ENCODE measurements around the gene CEACAM20. TPM values are rescaled to one million over a fixed set of nuclear protein-coding genes. Genes with fewer than 3 reads are reported as not detected.
"Not testable (repeated sequence)": the region's sequence is repeated elsewhere in the genome, so short reads cannot be mapped to it uniquely, and the experiment has no call there.

Gene CEACAM20
- total RNA-seq, 2 experiments from 2014 or later, result not detected

DNA sequence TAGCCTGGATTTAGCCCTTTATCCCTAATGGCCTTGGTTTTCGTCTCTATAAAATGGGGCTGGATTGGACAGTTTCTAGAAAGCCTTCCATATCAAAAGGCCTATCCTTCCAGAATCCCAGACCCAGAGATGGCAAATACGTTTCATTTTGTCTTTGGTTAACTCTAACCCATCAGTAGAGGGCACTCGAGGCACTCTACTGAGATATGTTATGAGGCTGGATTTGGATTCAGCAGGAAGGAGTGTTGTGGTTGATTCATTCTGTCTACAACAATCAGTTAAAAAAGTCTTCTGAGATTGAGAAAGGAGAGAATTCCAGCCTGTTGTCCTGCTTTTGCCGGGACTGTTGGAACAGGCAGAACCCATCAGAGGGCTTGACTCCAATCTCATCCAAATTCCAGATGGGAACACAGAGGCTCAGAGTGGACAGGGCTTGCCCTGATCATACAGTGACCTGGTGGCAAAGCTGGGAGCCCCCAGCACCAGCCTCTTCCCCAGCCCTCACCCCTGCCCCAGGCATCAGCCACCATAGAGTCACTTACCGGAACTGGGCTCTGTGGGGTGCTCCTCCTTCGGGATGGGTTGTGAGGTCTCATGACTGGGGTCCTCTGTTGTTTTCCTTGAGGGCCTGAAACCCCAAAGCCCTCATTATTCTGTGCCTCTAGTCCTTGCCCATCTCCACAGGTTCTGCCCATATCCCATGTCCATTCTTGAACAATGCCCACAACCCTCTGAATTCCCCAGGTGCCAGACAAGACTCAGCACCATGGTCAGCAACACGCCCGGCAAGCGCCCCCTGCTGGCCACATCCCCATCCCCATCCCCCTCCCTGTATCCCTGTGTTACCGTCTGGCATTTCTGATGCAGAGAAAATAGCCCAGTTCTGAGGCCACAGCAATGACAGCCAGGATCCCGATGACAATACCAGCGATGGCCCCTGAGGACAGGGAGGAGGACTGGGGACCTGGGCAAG is 16.9 kb downstream of the CEACAM20 start:
- POLR2A ChIA-PET, result no interaction called here
- peak; percentile 41 for DNase-seq
- ATAC-seq, result no peak
- CTCF ChIA-PET, result no interaction called here
- Mint-ChIP-seq H3K4me1 (ENCODE audit: low read depth) (no peaks in the 10 kb centered on the region), H3K27me3 (ENCODE audit: low read depth) (peaks cover 6% of the 10 kb centered on the region), H3K27ac (no peak overlapping the region), H3K9me3 (ENCODE audit: insufficient read depth) (peaks cover 12% of the 10 kb centered on the region), H3K4me3 (no peak overlapping the region), H3K36me3 (ENCODE audit: low read depth) (peaks cover 2% of the 10 kb centered on the region)

DNA sequence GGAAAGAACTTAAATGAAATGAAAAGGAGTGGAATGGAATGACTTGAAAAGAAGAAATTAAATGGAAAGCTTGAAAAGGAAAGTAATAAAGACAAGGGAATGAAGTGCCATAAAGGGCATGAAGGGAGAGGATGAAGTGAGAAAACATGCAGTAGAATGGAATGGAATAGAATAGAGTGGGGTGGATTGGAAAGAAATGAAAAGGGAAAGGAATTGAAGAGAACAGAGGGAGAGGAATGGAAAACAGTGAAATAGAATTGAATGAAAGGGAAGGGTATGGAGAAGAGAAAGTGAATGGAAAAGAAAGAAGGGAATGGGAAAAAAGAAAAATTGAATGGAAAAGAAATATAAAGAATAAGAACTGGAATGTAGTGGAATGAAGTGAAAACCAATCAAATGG is 20.0 kb downstream of the CEACAM20 start:
- CTCF ChIA-PET, result no interaction called here

DNA sequence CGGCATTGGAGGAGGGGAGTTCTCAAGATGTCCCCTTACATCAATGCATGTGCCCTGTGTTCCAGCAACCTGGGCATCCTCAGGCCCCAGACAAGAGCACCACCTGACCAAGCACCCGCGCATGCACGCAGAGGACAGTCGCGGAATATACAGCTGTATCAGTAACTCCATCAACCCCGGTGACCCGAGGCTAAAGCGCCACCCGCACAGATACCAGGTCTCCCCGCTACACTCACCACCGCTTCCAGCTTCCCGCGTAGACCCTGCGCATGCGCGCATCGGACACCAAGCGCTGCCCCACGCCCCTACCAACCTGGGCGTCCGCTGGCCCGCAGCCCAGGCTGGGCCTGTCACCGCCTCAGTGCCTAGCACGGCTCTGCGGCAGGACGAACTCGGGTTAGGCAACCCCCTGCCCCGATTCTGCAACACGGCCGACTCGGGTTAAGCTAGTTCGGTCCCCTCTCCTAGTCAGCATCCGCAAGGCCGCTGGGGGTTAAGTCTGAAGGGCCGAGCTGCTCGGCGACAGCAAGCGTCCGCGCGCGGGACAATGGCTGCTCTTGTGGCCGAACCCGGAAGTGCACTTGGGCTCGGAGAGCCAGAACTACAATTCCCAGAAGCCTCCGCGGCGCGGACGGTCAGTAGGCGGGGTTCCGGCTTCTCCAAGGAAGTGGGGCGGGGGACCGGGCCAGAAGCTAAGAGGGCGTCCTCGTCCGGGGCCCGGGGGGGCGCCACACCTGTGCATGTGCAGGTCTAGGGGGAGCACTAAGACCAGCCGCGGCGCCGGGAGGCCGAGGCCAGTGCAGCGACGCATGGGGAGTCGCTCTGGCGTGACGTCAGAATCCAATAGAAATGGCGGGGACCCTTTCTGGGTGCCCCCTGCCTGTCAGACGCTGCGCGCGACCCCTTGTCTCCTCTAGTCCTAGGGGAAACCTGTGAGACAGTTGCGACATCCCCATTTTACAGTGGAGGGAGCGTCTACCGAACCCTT is 29.2 kb downstream of the CEACAM20 start, which contains the start of gene ZNF180:
Gene ZNF180 (minus strand): TSS at position 561 of the 988 bp plus-strand sequence. CDS start 3,188 bp downstream, outside the sequence.
- Mint-ChIP-seq H3K9me3 (ENCODE audit: insufficient read depth) (peaks cover 61% of the 10 kb centered on the region), H3K36me3 (ENCODE audit: low read depth) (peaks cover 57% of the 10 kb centered on the region), H3K27me3 (ENCODE audit: low read depth) (peaks cover 2% of the 10 kb centered on the region), H3K4me1 (ENCODE audit: low read depth) (peaks cover 35% of the 10 kb centered on the region), H3K27ac (peak within 1 kb of the TSS; percentile 87), H3K4me3 (peak within 1 kb of the TSS; percentile 93)
- POLR2A ChIA-PET, result interaction anchor here (0.6 to 1.2 kb wide), 10 partner anchors 9 to 921 kb away, joined by 3 to 5 read pairs (median 3); partner anchors contain the start of genes ZNF226, ZNF227 and ZNF233
- CTCF ChIA-PET, result interaction anchor here (0.7 to 1.2 kb wide), 3 partner anchors 9 to 73 kb away, joined by 3 to 4 read pairs (median 4); no protein-coding TSS in a partner anchor
- ATAC-seq (peak; percentile 91), DNase-seq (peak; percentile 97)

More for the DNA sequence above, 20.0 kb downstream of the CEACAM20 start:
- Mint-ChIP-seq H3K4me3 (no peak overlapping the region), H3K27me3 (ENCODE audit: low read depth) (peaks cover 12% of the 10 kb centered on the region), H3K9me3 (ENCODE audit: insufficient read depth) (peaks cover 27% of the 10 kb centered on the region), H3K4me1 (ENCODE audit: low read depth) (no peaks in the 10 kb centered on the region), H3K27ac (no peak overlapping the region), H3K36me3 (ENCODE audit: low read depth) (peaks cover 2% of the 10 kb centered on the region)
- no peak for ATAC-seq
- no peak for DNase-seq
- POLR2A ChIA-PET, result no interaction called here

DNA sequence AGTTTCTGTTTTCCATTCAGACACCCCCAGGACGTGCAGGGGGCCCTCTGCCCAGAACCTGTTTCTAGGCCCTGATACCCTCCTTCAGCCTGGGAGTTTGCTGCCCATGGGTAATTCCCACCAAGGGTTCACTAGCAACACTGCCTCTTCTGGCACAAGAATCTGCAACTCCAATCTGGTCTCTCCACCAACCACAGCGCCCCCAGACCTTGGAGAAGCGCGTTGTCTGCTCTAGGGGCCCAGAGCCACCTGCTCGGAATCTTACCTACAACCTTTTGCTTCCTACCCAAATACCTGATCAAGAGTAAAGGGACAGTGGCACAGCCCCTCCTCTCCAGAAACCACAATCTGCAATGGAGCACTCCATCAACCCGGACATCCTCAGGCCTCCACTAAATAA is 29.9 kb downstream of the CEACAM20 start:
- DNase-seq, result no peak
- Mint-ChIP-seq H3K9me3 (ENCODE audit: insufficient read depth) (peaks cover 65% of the 10 kb centered on the region), H3K36me3 (ENCODE audit: low read depth) (peaks cover 64% of the 10 kb centered on the region), H3K27ac (peak overlapping the region; percentile 87), H3K27me3 (ENCODE audit: low read depth) (no peaks in the 10 kb centered on the region), H3K4me3 (peak overlapping the region; percentile 93), H3K4me1 (ENCODE audit: low read depth) (peaks cover 35% of the 10 kb centered on the region)
- ChIA-PET POLR2A (interaction anchor here (0.6 to 1.2 kb wide), 7 partner anchors 8 to 404 kb away, joined by 3 to 5 read pairs (median 3); partner anchors contain the start of genes ZNF227 and ZNF233), CTCF (interaction anchor here (1.0 kb wide), 1 partner anchor 11 kb away, joined by 3 read pairs; no protein-coding TSS in a partner anchor)
- no peak for ATAC-seq

DNA sequence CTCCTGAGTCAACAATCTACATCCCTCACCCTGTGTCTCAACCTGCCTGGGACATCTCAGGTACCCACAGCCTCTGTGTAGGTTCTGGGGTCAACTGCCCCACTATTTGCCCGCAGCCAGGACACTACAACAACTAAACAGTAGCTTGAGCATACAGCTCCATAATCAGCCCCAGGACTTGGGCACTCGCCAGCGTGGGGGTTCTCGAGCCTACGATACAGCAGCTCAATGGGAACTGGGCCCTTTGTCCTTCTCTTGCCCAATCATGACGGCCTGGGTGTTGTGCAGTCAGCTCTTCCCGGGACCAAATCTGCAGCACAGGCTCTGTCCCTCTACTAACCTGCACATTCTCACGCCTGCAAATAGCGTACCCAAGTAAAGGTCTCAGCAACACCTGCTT is 30.5 kb downstream of the CEACAM20 start:
- no peak for ATAC-seq
- H3K4me3 Mint-ChIP-seq, result peak overlapping the region; percentile 93
- no peaks in the 10 kb centered on the region for H3K27me3 Mint-ChIP-seq (ENCODE audit: low read depth)
- ChIA-PET CTCF (no interaction called here), POLR2A (interaction anchor here (0.5 kb wide), 1 partner anchor 969 kb away, joined by 3 read pairs; the partner anchor contains the start of gene FOSB)
- H3K9me3 Mint-ChIP-seq (ENCODE audit: insufficient read depth), result peaks cover 65% of the 10 kb centered on the region
- peaks cover 35% of the 10 kb centered on the region for H3K4me1 Mint-ChIP-seq (ENCODE audit: low read depth)
- peak overlapping the region; percentile 87 for H3K27ac Mint-ChIP-seq
- H3K36me3 Mint-ChIP-seq (ENCODE audit: low read depth), result peaks cover 70% of the 10 kb centered on the region
- DNase-seq, result no peak

DNA sequence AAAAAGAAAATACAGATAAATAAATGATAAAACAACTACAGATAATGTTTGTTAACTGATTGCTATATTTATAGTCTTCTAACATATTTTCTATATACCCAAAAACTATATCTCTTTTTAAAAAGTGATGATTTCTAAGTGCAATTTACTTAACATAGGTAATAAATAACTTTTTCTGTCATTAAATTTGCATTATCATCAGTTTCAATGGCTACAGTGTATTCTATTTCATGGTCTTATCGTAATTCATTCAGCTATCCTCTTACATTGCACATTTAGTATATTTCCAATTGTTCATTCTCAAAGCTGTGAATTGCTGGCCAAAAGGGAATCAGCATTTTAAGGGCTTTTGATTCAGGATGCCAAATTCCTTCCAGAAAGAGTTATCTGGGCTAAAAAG is 32.8 kb downstream of the CEACAM20 start:
- H3K4me3 Mint-ChIP-seq, result no peak overlapping the region
- H3K36me3 Mint-ChIP-seq (ENCODE audit: low read depth), result peaks cover 92% of the 10 kb centered on the region
- no peak for DNase-seq
- peaks cover 35% of the 10 kb centered on the region for H3K4me1 Mint-ChIP-seq (ENCODE audit: low read depth)
- H3K9me3 Mint-ChIP-seq (ENCODE audit: insufficient read depth), result peaks cover 68% of the 10 kb centered on the region
- no peak for ATAC-seq
- ChIA-PET CTCF (no interaction called here), POLR2A (no interaction called here)
- no peaks in the 10 kb centered on the region for H3K27me3 Mint-ChIP-seq (ENCODE audit: low read depth)
- H3K27ac Mint-ChIP-seq, result no peak overlapping the region

DNA sequence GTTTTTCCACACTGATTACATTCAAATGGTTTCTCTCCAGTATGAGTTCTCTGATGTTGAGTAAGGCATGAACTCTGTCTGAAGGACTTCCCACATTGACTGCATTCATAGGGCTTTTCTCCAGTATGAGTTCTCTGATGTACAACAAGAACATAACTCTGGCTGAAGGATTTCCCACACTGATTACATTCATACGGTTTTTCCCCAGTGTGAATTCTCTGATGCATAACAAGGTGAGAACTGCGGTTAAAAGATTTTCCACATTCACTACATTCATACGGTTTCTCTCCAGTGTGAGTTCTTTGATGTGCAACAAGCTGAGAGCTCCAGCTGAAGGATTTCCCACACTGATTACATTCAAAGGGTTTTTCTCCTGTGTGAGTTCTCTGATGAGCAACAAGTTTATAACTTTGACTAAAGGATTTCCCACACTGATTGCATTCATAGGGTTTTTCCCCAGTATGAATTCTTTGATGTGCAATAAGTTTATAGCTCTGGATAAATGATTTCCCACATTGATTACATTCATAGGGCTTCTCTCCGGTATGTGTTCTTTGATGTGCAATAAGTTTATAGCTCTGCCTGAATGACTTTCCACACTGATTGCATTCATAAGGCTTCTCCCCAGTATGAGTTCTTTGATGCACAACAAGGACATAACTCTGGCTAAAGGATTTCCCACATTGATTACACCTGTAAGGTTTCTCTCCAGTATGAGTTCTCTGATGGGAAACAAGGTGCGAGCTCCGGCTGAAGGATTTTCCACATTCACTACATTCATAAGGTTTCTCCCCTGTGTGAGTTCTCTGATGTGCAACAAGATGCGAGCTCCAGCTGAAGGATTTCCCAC is 52.7 kb downstream of the CEACAM20 start:
- ChIA-PET CTCF (no interaction called here), POLR2A (no interaction called here)
- DNase-seq, result no peak
- ATAC-seq, result no peak
- Mint-ChIP-seq H3K4me3 (no peak overlapping the region), H3K9me3 (ENCODE audit: insufficient read depth) (peaks cover 86% of the 10 kb centered on the region), H3K36me3 (ENCODE audit: low read depth) (peaks cover 86% of the 10 kb centered on the region), H3K4me1 (ENCODE audit: low read depth) (no peaks in the 10 kb centered on the region), H3K27ac (peak overlapping the region; percentile 8), H3K27me3 (ENCODE audit: low read depth) (no peaks in the 10 kb centered on the region)

DNA sequence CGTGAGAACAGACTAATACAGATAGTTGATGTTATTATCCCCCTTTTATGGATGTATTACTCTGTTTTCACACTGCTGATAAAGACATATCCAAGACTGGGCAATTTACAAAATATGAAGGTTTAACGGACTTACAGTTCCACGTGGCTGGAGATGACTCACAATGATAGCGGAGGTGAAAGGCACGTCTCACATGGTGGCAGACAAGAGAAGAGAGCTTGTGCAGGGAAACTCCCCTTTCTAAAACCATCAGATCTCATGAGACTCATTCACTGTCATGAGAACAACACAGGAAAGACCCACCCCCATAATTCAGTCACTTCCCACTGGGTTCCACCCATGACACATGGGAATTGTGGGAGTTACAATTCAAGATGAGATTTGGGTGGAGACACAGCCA is 60.7 kb downstream of the CEACAM20 start:
- peaks cover 20% of the 10 kb centered on the region for H3K36me3 Mint-ChIP-seq (ENCODE audit: low read depth)
- CTCF ChIA-PET, POLR2A ChIA-PET: not testable (repeated sequence)

DNA sequence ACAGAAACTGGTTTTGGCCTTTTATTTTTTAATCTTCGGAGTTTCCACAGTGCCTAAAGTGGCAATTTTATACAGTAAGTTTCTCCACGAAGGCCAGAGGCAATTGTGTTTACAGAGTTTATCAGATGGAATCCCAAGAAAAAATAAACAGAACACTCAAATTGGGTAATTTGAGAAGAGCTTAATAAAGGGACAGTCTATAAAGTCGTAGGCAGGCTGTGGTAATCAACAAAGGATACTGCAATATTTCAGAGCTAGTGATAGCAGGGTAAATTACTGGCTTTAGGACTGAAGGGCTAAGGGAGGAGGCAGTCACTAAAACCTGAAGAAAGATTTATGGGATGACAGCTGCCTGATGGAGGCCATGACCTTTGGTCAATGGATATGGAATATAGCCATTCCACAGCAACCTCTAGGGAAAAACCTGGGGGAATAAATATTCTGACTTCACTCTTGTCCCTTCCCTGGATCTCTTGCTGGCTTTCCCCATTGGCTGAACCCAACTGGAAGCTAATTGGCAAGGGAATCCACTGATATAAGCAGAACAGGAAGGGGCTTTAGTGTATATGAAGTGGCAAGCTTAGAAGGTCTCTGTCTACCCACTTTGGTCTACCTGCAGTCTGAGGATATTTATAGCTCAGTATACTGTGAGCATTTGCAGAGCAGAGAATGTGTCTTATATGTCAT is 66.7 kb downstream of the CEACAM20 start:
- H3K36me3 Mint-ChIP-seq (ENCODE audit: low read depth); H3K27me3 Mint-ChIP-seq (ENCODE audit: low read depth); H3K27ac Mint-ChIP-seq; CTCF ChIA-PET; DNase-seq; POLR2A ChIA-PET; H3K4me1 Mint-ChIP-seq (ENCODE audit: low read depth); ATAC-seq; H3K4me3 Mint-ChIP-seq: not testable (repeated sequence)
- H3K9me3 Mint-ChIP-seq (ENCODE audit: insufficient read depth), result peaks cover 39% of the 10 kb centered on the region

More for the DNA sequence above, 60.7 kb downstream of the CEACAM20 start:
- not testable (repeated sequence) for H3K4me1 Mint-ChIP-seq (ENCODE audit: low read depth); ATAC-seq; H3K27ac Mint-ChIP-seq; H3K4me3 Mint-ChIP-seq; DNase-seq; H3K27me3 Mint-ChIP-seq (ENCODE audit: low read depth)
- peaks cover 61% of the 10 kb centered on the region for H3K9me3 Mint-ChIP-seq (ENCODE audit: insufficient read depth)

Measured in activated CD8-positive, alpha-beta T cell treated with anti-CD3 and anti-CD28 coated beads, Interleukin-2, amount 10 ng/mL, durations not matched to agents 7 days and 5 days (primary cell).